ENCODE measurements around the gene BECN2. TPM values are rescaled to one million over a fixed set of nuclear protein-coding genes. Genes with fewer than 3 reads are reported as not detected.

Gene BECN2
- not detected in 2 replicates for total RNA-seq
- not detected for polyA plus RNA-seq (2012)

GRCh38 chr1:241957692-241958494 is at the start of gene BECN2:
Gene BECN2 (plus strand): TSS chr1:241957767. CDS start chr1:241957767, 0 bp downstream.
- peak; percentile 58 for DNase-seq (ENCODE audit: low read depth)

- no peak for DNase-seq (ENCODE audit: low read depth)
These were observed 41.4 kb upstream of the BECN2 start for GRCh38 chr1:241916196-241916595.

- DNase-seq (ENCODE audit: low read depth): no peak
These were observed 40.1 kb upstream of the BECN2 start for GRCh38 chr1:241917487-241917886.

- peak; percentile 31 for DNase-seq (ENCODE audit: low read depth)
These were observed 38.7 kb upstream of the BECN2 start for GRCh38 chr1:241918879-241919278.

GRCh38 chr1:241924080-241924808 is 33.3 kb upstream of the BECN2 start:
- DNase-seq (ENCODE audit: low read depth): no peak

GRCh38 chr1:241926141-241926540 is 31.4 kb upstream of the BECN2 start:
- DNase-seq (ENCODE audit: low read depth): no peak

GRCh38 chr1:241927321-241927720 is 30.2 kb upstream of the BECN2 start:
- no peak for DNase-seq (ENCODE audit: low read depth)

- no peak for DNase-seq (ENCODE audit: low read depth)
These were observed 24.7 kb upstream of the BECN2 start for GRCh38 chr1:241932845-241933244.

- DNase-seq (ENCODE audit: low read depth): peak; percentile 34
These were observed 23.2 kb upstream of the BECN2 start for GRCh38 chr1:241934201-241934848.

GRCh38 chr1:241934866-241935265 is 22.7 kb upstream of the BECN2 start:
- no peak for DNase-seq (ENCODE audit: low read depth)

- no peak for DNase-seq (ENCODE audit: low read depth)
These were observed 17.8 kb upstream of the BECN2 start for GRCh38 chr1:241939798-241940197.

GRCh38 chr1:241942738-241943137 is 14.8 kb upstream of the BECN2 start:
- no peak for DNase-seq (ENCODE audit: low read depth)

- no peak for DNase-seq (ENCODE audit: low read depth)
These were observed 13.3 kb upstream of the BECN2 start for GRCh38 chr1:241944300-241944699.

- no peak for DNase-seq (ENCODE audit: low read depth)
These were observed 10.2 kb upstream of the BECN2 start for GRCh38 chr1:241947354-241947753.

- DNase-seq (ENCODE audit: low read depth): no peak
These were observed 7.2 kb upstream of the BECN2 start for GRCh38 chr1:241950390-241950789.

- no peak for DNase-seq (ENCODE audit: low read depth)
These were observed 4.6 kb downstream of the BECN2 start for GRCh38 chr1:241962153-241962552.

- no peak for DNase-seq (ENCODE audit: low read depth)
These were observed 6.2 kb downstream of the BECN2 start for GRCh38 chr1:241963722-241964121.

GRCh38 chr1:241964550-241965282 is 7.1 kb downstream of the BECN2 start:
- no peak for DNase-seq (ENCODE audit: low read depth)

- no peak for DNase-seq (ENCODE audit: low read depth)
These were observed 11.0 kb downstream of the BECN2 start for GRCh38 chr1:241968611-241969010.

- peak; percentile 70 for DNase-seq (ENCODE audit: low read depth)
These were observed 15.3 kb downstream of the BECN2 start for GRCh38 chr1:241972703-241973369.

- DNase-seq (ENCODE audit: low read depth): no peak
These were observed 18.7 kb downstream of the BECN2 start for GRCh38 chr1:241976229-241976628.

Measured in myocyte (in vitro differentiated cells).